Esophagus squamous epithelium (tissue), 4 donors: Measurements from ENCODE around the gene CAMK1D.

Experiments used
- CTCF ChIP-seq, 6 experiments: fragments of 450-650 bp in 4 of 6; fragments of 200-600 bp in 2 of 6; sonication (generic) in 2 of 6; IDR thresholded peaks; one replicate each; pipeline ENCODE4 v1.5.1; 2016 to 2019; ENCODE audit warnings: antibody characterized with exemption in 6 of 6, mild to moderate bottlenecking in 4 of 6, moderate library complexity in 4 of 6
- POLR2A ChIP-seq, 4 donors: fragments of 450-650 bp; IDR thresholded peaks; one replicate each; pipeline ENCODE4 v1.6.1; 2017; ENCODE audit warnings: antibody characterized with exemption in 4 of 4, mild to moderate bottlenecking in 4 of 4, moderate library complexity in 3 of 4

- TF ChIP-seq CTCF (IDR thresholded peaks at IDR 0.05) = no peak
- TF ChIP-seq POLR2A (IDR thresholded peaks at IDR 0.05) = no peak
Measured at GRCh38 chr10:12482587-12482986, 133.2 kb downstream of the CAMK1D start.
